ENCODE data around the gene FTO. TPM values are rescaled to one million over a fixed set of nuclear protein-coding genes. Genes with fewer than 3 reads are reported as not detected.

Gene FTO
- total RNA-seq, 1 experiment from 2014 or later = 118 TPM

GRCh38 chr16:54115558-54115957 is 411.6 kb downstream of the FTO start:
- no peak for DNase-seq (ENCODE audit: low read depth)

- no peak for DNase-seq (ENCODE audit: low read depth)
Observed at GRCh38 chr16:54116124-54116655, 412.2 kb downstream of the FTO start.

GRCh38 chr16:54118846-54119245 is 414.9 kb downstream of the FTO start:
- DNase-seq (ENCODE audit: low read depth) = peak; percentile 43

- DNase-seq (ENCODE audit: low read depth) = no peak
Observed at GRCh38 chr16:54120846-54121480, 417.0 kb downstream of the FTO start.

- DNase-seq (ENCODE audit: low read depth) = no peak
Observed at GRCh38 chr16:54121539-54122295, 417.8 kb downstream of the FTO start.

- peak; percentile 77 for DNase-seq (ENCODE audit: low read depth)
Observed at GRCh38 chr16:54123766-54124165, 419.8 kb downstream of the FTO start.

GRCh38 chr16:54125751-54126655 is 422.0 kb downstream of the FTO start:
- no peak for DNase-seq (ENCODE audit: low read depth)

GRCh38 chr16:54126907-54127306 is 423.0 kb downstream of the FTO start:
- no peak for DNase-seq (ENCODE audit: low read depth)

GRCh38 chr16:54128629-54129234 is 424.8 kb downstream of the FTO start:
- no peak for DNase-seq (ENCODE audit: low read depth)

GRCh38 chr16:54129810-54130209 is 425.9 kb downstream of the FTO start:
- DNase-seq (ENCODE audit: low read depth) = no peak

- peak; percentile 76 for DNase-seq (ENCODE audit: low read depth)
Observed at GRCh38 chr16:54135361-54136275, 431.7 kb downstream of the FTO start.

GRCh38 chr16:54136276-54136625 is 432.3 kb downstream of the FTO start:
- DNase-seq (ENCODE audit: low read depth) = peak; percentile 52

- peak; percentile 17 for DNase-seq (ENCODE audit: low read depth)
Observed at GRCh38 chr16:54140057-54140787, 436.3 kb downstream of the FTO start.

GRCh38 chr16:54140788-54141136 is 436.8 kb downstream of the FTO start:
- no peak for DNase-seq (ENCODE audit: low read depth)

GRCh38 chr16:54142787-54143186 is 438.8 kb downstream of the FTO start:
- DNase-seq (ENCODE audit: low read depth) = no peak

- no peak for DNase-seq (ENCODE audit: low read depth)
Observed at GRCh38 chr16:54143410-54143809, 439.5 kb downstream of the FTO start.

GRCh38 chr16:54143934-54144571 is 440.1 kb downstream of the FTO start:
- DNase-seq (ENCODE audit: low read depth) = peak; percentile 8

- no peak for DNase-seq (ENCODE audit: low read depth)
Observed at GRCh38 chr16:54144572-54144947, 440.6 kb downstream of the FTO start.

- DNase-seq (ENCODE audit: low read depth) = no peak
Observed at GRCh38 chr16:54145881-54146280, 441.9 kb downstream of the FTO start.
